ENCODE measurements around the gene CXCR2. TPM values are rescaled to one million over a fixed set of nuclear protein-coding genes. Genes with fewer than 3 reads are reported as not detected.
"Not testable (repeated sequence)": the region's sequence is repeated elsewhere in the genome, so short reads cannot be mapped to it uniquely, and the experiment has no call there.

CXCR2 gene
- not detected in 2 replicates for total RNA-seq (2014; rRNA removed; shearing (Covaris generic))

DNA sequence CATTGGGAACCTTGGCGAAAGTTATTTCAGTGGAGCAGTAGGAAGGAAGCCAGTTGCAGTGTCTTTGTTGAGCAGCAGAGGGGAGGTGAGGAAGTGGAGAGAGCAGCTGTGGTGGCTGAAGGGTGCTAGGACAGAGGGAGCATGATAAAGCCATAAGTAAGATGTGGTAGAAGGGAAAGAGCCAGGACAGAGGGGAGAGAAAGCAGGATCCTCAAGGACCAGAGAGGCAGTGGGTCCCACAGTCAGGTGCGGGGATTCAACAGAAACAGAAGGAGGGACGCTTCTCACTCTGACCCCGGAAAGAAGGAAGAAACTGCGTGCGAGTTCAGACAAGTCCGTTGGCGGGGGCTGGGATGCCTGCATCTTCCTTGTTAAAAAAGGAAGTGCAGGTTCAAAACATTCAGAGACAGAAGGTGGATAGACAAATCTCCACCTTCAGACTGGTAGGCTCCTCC, at the start of gene CXCR2:
CXCR2 (plus strand) TSS at position 403 of the 455 bp plus-strand sequence. CDS start 8,774 bp downstream, outside the sequence.
- DNase-seq (ENCODE audit: low read depth), result no peak

DNA sequence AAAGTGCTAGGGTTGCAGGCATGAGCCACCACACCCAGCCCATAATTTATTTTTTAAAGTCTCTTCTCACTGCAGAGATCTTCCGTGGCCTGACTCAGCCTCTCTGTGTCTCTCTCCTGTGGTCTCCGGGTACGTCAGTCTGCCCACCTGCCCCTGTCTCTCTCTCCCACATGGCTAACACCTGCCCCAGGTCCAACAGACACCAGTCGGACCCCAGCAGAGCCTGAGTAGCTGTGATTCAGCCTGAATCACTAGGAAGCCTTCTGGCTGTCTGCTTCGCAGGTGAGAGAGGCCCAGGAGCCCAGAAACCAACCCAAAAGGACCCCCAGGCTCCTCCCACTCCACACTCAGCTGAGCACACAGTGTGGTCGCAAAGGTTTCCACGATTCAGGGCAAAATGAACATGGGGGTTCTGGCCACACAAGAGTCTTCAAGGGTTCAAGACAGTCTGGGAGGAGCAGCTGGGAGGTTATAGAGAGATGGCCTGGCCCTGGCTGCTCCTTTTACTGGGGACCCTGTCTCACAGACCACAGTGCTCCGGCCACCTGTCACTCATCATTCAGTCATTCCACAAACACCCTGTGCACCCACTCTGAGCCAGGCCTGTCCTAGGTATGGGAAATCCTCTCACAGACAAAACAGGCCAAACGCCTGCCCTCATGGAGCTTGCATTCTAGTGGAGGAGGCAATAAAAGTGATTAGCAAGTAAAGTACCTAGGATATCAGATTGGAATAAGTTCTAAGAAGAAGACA, 48.2 kb upstream of the CXCR2 start:
- DNase-seq (ENCODE audit: low read depth), result no peak

DNA sequence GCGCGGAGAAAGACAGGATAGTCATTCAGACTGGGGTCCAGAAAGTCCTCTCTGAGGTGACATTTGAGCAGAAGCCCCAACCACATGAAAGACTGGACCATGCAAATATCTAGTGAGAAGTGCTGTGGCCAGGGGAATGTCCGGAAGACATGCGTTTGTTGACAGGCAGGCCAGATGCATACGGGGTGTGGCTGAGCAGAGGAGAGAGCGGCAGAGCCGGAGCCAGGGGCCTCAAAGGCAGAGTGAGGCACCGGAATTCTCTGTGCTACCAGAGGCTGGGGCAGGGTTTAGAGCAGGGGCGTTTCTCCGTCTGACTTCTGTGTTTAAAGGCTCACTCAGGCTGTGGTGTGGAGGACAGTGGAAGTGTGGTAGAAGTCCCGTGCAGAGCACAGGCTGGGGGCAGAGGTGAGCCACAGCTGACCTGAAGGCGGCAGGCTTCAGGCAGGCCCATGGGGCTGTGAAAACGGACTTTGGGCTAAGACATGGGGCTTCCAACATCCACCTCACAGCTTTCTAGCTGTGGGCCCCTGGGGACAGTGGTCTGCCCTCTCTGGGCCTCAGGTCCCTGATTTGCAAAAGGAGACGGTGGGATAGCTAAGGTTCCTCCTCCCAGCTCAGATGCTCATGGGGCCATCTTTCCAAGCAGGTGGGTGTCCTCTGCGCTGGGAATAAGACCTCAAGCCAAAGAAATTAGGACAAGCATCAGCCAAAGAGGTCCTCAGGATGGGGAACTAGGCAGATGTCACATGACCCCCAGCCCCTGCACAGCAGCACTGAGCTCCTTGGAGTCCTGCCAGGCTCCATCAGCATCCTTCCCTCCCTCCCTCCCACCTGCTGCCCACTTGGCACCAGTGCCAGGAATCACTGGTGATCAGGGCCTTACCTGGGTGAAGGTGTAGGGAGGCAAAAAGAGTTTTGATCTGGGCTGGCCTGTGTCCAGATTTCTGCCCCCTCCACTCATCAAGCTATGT, 45.6 kb upstream of the CXCR2 start:
- peak; percentile 17 for DNase-seq (ENCODE audit: low read depth)

DNA sequence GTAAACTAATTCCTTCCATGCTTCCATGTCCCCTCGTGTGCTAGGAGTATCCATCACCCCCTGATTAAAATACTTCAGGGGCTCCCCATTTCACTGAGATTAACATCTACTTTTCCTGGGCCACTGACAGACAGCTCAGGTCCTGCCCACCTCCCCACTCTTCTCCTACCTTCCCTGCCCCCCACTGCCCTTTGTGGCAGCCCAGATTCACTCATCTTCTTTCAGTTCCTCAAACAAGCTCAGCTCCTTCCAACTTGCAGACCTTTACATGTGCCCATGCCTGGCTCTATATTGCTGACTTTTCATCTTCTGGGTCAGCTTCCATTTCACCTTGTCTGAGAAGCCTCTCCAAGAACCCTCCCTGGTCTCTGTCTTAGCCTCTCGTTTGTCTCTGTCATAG, 44.8 kb upstream of the CXCR2 start:
- no peak for DNase-seq (ENCODE audit: low read depth)

DNA sequence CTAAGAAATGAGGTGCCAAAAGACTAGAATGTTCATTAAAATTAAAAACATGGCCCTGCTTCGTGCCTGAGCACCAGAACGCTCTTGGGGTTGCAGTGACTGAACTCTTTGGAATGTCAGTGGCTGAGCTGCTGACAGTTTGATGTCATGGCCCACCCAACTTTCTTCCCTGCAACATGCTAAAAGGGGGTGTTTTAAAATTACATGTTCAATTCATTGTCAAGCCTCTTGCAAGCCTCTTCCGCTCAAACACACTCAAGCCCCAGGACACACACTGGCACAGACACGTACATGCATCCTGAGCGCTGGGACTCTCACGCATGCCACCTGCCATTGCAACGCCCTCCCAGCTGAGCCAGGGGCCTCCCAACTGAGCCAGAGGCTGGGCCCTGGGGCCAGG, 44.1 kb upstream of the CXCR2 start:
- DNase-seq (ENCODE audit: low read depth), result peak; percentile 73

DNA sequence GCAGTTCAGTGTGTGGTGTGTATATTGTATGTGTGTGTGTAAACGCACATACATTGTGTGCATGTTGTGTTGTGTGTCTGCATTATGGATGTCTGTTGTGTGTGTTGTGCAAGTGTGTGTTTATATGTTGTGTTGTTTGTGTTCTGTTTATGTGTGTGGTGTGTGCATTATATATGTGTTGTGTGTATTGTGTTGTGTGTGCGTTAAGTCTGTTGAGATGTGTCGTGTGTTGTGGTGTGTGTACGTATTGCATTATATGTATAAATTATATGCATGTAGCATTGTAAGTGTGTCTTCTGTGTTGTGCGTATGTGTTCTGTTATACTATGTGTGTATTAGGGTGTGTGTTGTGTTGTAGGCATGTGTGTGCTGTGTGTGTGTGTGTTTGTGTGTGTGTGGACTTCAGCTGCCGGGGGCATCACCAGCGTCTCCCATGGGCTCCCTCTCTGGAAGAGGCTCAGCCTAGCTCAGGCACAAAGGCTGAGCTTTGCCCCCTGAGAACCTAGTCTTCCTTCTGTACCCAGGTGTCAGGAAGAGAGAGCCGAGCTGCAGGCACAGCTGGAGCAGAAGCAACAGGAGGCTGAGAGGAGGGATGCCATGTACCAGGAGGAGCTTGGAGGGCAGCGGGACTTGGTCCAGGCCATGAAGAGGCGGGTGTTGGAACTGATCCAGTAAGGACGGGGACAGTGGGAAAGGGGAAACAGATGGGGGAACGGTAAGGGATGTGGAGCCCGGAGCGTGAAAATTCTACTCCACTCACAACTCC, 43.1 kb upstream of the CXCR2 start:
- DNase-seq (ENCODE audit: low read depth), result peak; percentile 29

DNA sequence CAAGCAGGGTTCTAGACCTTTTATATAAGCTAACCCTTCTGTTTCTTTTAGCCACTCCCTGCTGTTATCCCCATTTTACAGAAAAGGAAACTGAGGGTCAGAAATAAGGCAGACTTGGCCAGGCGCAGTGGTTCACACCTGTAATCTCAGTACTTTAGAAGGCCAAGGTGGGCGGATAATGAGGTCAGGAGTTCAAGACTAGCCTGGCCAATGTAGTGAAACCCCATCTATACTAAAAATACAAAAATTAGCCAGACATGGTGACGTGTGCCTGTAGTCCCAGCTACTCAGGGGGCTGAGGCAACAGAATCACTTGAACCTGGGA, 42.5 kb upstream of the CXCR2 start:
- no peak for DNase-seq (ENCODE audit: low read depth)

DNA sequence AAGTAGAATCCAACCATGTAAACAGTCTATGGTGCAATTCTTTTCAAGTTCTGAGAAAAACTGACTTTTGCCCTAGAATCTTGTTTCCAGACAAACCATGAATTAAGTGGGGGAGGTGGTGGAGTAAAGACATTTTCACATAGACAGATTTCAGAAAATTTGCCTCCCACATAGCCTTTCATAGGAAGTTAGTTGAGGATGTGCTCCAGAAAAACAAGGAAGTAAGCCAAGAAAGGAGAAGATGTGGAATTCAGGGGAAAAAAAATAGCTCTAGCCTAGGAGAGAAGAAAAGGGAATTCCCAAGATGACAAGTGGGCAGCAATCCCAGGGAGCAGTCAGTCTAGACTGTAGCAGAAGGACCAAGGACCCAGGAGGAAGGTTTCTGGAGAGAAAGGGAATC, 39.4 kb upstream of the CXCR2 start:
- DNase-seq (ENCODE audit: low read depth), result no peak

DNA sequence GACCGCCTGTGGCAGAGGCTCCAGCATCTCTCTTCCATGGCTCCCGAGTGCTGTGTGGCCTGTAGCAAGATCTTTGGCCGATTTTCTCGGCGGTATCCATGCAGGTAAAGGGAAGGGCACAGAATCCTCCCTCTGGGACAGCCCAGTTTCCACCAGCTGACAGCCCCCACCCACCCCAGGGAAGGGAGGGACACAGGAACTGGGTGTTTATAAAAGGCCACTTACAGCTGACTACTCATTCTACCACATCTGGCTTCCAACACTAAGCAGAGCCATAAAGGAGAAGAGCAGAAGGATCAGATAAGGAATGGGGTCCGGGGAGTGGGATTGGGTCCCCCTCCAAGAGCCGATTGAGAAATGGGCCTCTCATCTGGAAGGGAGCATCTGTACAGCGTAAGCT, 36.6 kb upstream of the CXCR2 start:
- DNase-seq (ENCODE audit: low read depth), result no peak

DNA sequence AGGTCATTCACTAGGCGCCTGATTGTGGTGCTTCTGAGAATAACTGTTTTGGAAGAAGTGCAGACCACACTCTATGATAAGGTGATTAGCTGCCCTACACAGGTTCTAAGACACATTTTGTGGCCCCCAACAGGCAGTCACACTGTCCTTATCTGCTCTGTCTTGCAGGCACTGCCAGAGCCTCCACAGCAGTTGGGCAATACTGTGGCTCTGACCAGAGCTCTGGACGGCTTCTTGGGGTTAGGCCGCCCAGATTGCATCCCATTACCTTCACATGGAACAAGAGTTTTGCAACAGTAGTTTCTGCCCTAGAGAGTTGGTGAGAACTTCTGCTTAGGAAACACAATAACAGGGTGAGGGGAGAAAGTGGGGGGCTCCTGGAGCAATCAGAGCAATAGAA, 34.1 kb upstream of the CXCR2 start:
- DNase-seq (ENCODE audit: low read depth), result no peak

DNA sequence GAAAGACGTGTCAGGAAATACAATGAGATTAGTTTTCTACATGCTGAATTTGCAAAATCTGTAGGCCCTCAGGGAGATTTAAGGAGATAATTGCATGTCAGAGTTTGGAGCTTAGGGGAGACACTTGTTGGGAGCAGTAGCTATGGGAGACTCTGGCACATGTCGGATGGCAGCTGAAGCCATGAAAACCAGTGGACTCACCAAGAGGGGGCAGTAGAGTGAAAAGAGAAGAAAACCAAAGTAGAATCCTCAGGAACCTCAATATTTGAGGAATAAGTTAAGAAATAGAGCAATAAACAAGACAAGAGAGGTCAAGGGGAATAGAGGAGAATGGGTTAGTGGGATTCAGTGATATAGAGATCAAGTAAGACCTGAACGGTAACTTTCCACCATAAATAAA, 31.9 kb upstream of the CXCR2 start:
- DNase-seq (ENCODE audit: low read depth), result no peak

DNA sequence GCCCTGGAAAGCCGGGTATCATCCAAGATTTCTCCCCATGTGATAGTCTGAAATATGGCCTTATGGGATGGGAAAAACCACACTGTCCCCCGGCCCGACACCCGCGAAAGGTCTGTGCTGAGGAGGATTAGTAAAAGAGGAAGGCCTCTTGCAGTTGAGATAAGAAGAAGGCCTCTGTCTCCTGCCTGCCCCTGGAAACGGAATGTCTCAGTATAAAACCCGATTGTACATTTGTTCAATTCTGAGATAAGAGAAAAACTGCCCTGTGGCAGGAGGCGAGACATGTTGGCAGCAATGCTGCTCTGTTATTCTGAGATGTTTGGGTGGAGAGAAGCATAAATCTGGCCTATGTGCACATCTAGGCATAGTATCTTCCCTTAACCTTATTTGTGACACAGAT, 30.0 kb upstream of the CXCR2 start:
- DNase-seq (ENCODE audit: low read depth), result no peak

DNA sequence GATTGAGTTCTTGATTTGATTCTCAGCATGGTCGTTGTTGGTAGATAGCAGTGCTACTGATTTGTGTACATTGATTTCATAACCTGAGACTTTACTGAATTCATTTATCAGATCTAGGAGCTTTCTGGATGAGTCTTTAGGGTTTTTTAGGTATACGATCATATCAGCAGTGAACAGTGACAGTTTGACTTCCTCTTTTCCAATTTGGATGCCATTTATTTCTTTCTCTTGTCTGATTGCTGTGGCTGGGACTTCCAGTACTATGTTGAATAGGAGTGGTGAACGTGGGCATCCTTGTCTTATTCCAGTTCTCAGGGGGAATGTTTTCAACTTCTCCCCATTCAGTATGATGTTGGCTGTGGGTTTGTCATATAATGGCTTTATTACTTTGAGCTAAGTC, 27.9 kb upstream of the CXCR2 start:
- DNase-seq (ENCODE audit: low read depth), result no peak

DNA sequence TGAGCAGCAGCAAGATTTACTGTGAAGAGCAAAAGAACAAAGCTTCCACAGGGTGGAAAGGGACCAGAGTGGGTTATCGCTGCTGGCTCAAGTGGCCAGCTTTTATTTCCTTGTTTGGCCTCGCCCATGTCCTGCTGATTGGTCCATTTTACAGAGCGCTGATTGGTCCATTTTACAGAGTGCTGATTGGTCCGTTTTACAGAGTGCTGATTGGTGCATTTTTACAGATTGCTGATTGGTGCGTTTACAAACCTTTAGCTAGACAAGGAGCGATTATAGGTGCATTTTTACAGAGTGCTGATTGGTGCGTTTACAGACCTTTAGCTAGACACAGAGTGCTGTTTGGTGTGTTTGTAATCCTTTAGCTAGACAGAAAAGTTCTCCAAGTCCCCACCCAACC, 17.0 kb upstream of the CXCR2 start:
- not testable (repeated sequence) for DNase-seq (ENCODE audit: low read depth)

DNA sequence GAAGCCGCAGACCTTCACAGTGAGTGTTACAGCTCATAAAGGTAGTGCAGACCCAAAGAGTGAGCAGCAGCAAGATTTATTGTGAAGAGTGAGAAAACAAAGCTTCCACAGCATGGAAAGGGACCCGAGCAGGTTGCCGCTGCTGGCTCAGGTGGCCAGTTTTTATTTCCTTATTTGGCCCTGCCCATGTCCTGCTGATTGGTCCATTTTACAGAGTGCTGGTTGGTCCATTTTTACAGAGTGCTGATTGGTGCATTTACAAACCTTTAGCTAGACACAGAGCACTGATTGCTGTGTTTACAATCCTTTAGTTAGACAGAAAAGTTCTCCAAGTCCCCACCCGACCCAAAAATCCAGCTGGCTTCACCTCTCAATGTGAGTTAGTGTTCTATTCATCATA, 4.0 kb upstream of the CXCR2 start:
- DNase-seq (ENCODE audit: low read depth), result not testable (repeated sequence)

DNA sequence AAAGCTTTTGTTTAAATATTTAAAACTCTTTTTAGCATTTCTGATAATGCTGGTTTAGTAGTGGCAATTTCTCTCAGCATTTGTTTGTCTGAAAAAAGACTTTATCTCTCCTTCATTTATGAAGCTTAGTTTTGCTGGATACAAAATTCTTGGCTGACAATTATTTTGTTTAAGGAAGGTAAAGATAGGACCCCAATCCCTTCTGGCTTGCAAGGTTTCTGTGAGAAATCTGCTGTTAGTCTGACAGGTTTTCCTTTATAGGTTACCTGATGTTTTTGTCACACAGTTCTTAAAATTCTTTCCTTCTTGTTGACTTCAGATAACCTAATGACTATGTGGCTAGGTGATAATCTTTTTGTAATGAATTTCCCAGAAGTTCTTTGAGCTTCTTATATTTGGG, 3.5 kb upstream of the CXCR2 start:
- not testable (repeated sequence) for DNase-seq (ENCODE audit: low read depth)

DNA sequence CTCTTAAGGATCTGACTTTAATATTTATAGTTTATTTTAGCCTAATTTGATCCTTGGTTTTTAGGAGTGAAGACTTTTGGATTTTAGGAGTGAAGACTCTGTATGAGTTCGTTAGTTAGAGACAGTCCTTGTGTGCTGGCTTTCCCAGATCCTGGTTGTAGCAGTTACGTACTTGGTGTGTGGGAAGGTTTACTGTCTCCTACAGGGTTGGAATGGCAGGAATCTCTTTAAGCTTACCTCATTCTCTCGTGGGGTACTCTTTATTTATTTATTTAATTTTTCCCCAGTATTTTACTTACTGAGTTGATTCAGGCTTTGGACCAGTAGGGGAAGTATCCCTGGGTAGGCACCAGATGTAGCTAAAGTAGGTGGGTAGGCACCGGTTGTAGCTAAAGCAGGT, 1.8 kb upstream of the CXCR2 start:
- no peak for DNase-seq (ENCODE audit: low read depth)

DNA sequence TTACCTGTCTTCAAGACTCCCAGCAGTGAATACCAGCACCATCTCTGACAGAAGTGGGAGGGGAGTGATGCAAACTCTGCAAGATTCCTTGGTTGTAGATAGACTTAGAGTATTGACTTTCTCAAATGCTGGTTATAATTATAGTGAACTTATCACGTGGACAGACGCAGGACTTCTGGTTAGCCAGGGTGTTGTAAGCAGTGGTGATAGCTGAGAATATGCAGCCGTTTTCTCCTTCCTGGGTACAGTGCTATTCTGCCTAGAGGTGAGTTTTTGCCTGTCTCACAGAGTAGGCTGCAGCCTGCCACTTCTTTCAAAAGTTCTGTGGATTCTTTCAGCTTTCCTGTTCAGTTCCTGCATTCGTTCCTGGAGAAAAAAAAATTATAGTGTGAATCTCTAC, 733 bp upstream of the CXCR2 start:
- DNase-seq (ENCODE audit: low read depth), result no peak

DNA sequence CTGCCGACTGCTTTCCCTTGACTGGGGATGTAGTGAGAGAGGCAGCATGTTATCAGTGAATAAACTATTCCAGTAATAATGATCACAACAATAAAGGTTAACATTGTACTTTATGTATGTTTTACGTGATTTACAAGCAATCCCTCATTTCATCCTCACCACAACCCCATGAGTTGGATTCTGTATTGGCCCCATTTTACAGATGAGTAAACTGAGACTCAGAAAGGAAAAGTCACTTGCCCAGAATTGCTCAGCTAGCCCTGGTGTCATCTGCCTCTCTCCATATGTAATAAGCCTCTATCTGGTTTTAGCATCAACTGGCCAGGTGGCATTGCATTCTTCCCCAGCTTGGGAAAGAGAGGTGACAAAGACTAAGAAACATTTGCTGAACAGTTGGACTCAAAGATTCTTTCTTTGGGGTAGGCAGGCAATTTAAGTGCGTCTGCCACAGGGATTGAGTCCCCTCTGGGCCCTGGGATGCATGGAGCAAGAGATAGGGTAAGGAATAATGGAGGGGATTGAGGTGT, 2.2 kb downstream of the CXCR2 start:
- no peak for DNase-seq (ENCODE audit: low read depth)

DNA sequence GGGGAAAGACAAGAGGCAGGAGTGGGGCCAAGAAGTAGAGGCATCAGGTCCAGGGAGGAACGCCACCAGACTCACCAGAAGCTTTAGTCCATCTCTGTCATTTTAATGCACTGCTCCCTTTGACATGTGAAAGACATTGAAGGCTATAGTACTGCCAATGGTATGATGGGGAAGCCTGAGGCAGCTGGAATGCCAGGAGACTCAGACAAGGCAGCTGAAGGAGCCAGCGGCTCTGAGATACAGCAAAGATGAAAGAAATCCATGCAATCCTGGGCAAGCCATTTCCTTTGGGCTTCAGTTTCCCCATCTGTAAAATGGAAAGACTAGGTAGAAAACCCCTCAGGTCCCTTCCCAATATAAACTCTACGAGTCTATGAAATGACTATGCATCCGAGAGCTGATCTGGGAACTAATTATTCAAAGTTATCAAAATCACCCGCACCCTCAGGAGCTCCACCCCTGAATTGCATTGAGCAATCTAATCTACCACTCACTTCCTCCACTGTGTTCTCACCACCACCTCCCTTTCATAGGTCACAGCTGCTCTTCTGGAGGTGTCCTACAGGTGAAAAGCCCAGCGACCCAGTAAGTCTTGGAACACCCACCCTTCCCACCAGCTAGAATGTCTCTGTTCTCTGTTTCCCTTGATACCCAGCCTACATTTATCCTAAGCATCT, 3.1 kb downstream of the CXCR2 start:
- no peak for DNase-seq (ENCODE audit: low read depth)

DNA sequence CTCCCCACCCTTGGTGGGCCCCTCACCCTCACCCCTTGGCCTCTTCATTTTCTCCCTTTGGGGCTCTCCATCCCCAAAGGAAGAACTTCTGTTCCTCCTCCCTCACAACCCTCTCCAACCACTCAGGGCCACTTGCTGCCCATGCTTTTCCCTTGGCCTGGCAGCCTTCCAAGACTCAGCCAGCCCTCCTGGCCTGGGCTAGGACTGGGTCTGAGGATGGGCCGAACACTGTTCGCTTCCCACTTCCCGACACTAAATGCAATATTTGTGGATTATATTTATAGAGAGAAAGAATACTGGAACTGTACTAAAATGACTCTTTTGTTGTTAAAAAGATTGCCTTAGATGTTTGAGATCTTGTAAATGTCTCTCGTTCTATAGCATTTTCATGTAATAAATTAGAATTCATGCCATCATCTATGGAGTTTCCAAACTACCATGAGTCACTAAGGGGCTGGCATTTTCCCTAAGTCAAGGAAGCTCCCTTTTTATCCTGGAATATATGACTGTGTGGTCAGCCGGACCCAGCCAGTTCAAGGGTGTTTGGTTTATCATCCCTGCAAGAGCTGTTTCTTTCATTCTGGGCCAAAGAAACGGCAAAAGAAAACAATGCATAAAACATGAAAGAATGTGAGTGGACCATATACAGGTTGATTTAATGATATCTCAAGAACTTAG, 3.8 kb downstream of the CXCR2 start:
- peak; percentile 45 for DNase-seq (ENCODE audit: low read depth)
